ENCODE measurements around the gene COMMD8.

- TF ChIP-seq POLR2A (IDR thresholded peaks at IDR 0.05) (no peak), CTCF (IDR thresholded peaks at IDR 0.05) (no peak), POLR2AphosphoS5 (IDR thresholded peaks at IDR 0.05) (no peak)
Observed at GRCh38 chr4:47444031-47444430, 19.5 kb downstream of the COMMD8 start.
